MM.1S (cell line): ENCODE data around the gene TRPV5.

Experiments
- DNase-seq: peaks from one replicate; pipeline ENCODE4 v3.0.0-alpha.2; 2015
- H2AFZ ChIP-seq: fragments of 300-600 bp; sonication (generic); 2 replicates; pipeline ENCODE4 v1.6.0; 2016; ENCODE audit warnings: antibody characterized with exemption, low read length
- H3F3A ChIP-seq: fragments of 300-600 bp; sonication (generic); 2 replicates; pipeline ENCODE4 v1.6.1; 2016; ENCODE audit warnings: mild to moderate bottlenecking, antibody characterized with exemption, low read length, moderate library complexity, mixed read lengths; ENCODE audit not compliant: insufficient read depth
- H3K27ac ChIP-seq: fragments of 300-600 bp; sonication (generic); 2 replicates; pipeline ENCODE4 v1.5.1; 2016; ENCODE audit warnings: mild to moderate bottlenecking, low read length
- H3K27me3 ChIP-seq: fragments of 300-600 bp; sonication (generic); replicated peaks from 2 replicates; pipeline ENCODE4 v1.6.0; 2016; ENCODE audit warnings: low read length; ENCODE audit not compliant: insufficient read depth
- H3K36me3 ChIP-seq: fragments of 300-600 bp; sonication (generic); replicated peaks from 2 replicates; pipeline ENCODE4 v1.6.1; 2016; ENCODE audit warnings: mild to moderate bottlenecking, low read length, mixed read lengths; ENCODE audit not compliant: insufficient read depth
- H3K4me1 ChIP-seq: fragments of 300-600 bp; sonication (generic); 2 replicates; pipeline ENCODE4 v1.6.1; 2016; ENCODE audit warnings: low read length, mixed read lengths
- H3K4me2 ChIP-seq: fragments of 300-600 bp; sonication (generic); 2 replicates; pipeline ENCODE4 v1.6.0; 2016; ENCODE audit warnings: low read depth, low read length
- H3K4me3 ChIP-seq: fragments of 300-600 bp; sonication (generic); 2 replicates; pipeline ENCODE4 v1.5.1; 2016; ENCODE audit warnings: low read length, mixed read lengths
- H3K79me2 ChIP-seq: fragments of 300-600 bp; sonication (generic); 2 replicates; pipeline ENCODE4 v1.6.1; 2016; ENCODE audit warnings: mixed run types, low read length, mixed read lengths
- H3K9ac ChIP-seq: fragments of 300-600 bp; sonication (generic); 2 replicates; pipeline ENCODE4 v1.6.1; 2016; ENCODE audit warnings: low read length, mixed read lengths
- H3K9me2 ChIP-seq: fragments of 300-600 bp; sonication (generic); replicated peaks from 2 replicates; pipeline ENCODE4 v1.6.1; 2016; ENCODE audit warnings: mild to moderate bottlenecking, low read length, mixed read lengths; ENCODE audit not compliant: insufficient read depth
- H3K9me3 ChIP-seq: fragments of 300-600 bp; sonication (generic); replicated peaks from 2 replicates; pipeline ENCODE4 v1.6.1; 2016; ENCODE audit warnings: mild to moderate bottlenecking, low read length, mixed read lengths; ENCODE audit not compliant: insufficient read depth
- H4K20me1 ChIP-seq: fragments of 300-600 bp; sonication (generic); 2 replicates; pipeline ENCODE4 v1.6.1; 2016; ENCODE audit warnings: mild to moderate bottlenecking, low read length, moderate library complexity, mixed read lengths; ENCODE audit not compliant: insufficient read depth
- CTCF ChIP-seq: fragments of 300-600 bp; sonication (generic); IDR thresholded peaks from 2 replicates; pipeline ENCODE4 v1.5.1; 2016; ENCODE audit warnings: antibody characterized with exemption, low read length, mixed read lengths
- EZH2 ChIP-seq: fragments of 300-600 bp; sonication (generic); optimal IDR thresholded peaks from 2 replicates; pipeline ENCODE3; 2017; ENCODE audit warnings: low read depth, mild to moderate bottlenecking, antibody characterized with exemption, low read length, mixed read lengths
- EZH2phosphoT487 ChIP-seq: fragments of 300-600 bp; sonication (generic); IDR thresholded peaks from 2 replicates; pipeline ENCODE4 v1.6.1; 2018; ENCODE audit warnings: antibody characterized with exemption, low read length

Gene TRPV5

GRCh38 chr7:142938611-142939010 lies 5.1 kb upstream of the TRPV5 start:
- H3K9me2 ChIP-seq: no peaks in the 10 kb centered on the region

GRCh38 chr7:142935941-142936565 lies 2.5 kb upstream of the TRPV5 start:
- Histone ChIP-seq H3F3A (no peaks in the 10 kb centered on the region), H3K36me3 (no peaks in the 10 kb centered on the region), H3K4me3 (no peak overlapping the region), H3K9me3 (no peaks in the 10 kb centered on the region), H3K4me2 (no peak overlapping the region), H3K79me2 (no peaks in the 10 kb centered on the region), H3K9me2 (no peaks in the 10 kb centered on the region), H3K9ac (no peak overlapping the region), H3K27me3 (no peaks in the 10 kb centered on the region), H2AFZ (no peak overlapping the region), H3K4me1 (no peaks in the 10 kb centered on the region), H4K20me1 (no peaks in the 10 kb centered on the region), H3K27ac (no peak overlapping the region)
- TF ChIP-seq EZH2: no peak
- no peak for TF ChIP-seq CTCF
- TF ChIP-seq EZH2phosphoT487: no peak
- no peak for DNase-seq

More at GRCh38 chr7:142938611-142939010, 5.1 kb upstream of the TRPV5 start:
- no peak overlapping the region for H3K4me2 ChIP-seq
- no peaks in the 10 kb centered on the region for H3K79me2 ChIP-seq
- H3K4me3 ChIP-seq: no peak overlapping the region
- no peaks in the 10 kb centered on the region for H3K27me3 ChIP-seq
- no peak for DNase-seq
- no peaks in the 10 kb centered on the region for H3K9me3 ChIP-seq
- no peaks in the 10 kb centered on the region for H3K4me1 ChIP-seq
- no peaks in the 10 kb centered on the region for H3K36me3 ChIP-seq
- no peak overlapping the region for H3K27ac ChIP-seq
- no peaks in the 10 kb centered on the region for H3F3A ChIP-seq
- no peak overlapping the region for H2AFZ ChIP-seq
- no peaks in the 10 kb centered on the region for H4K20me1 ChIP-seq
- no peak for TF ChIP-seq CTCF
- no peak for TF ChIP-seq EZH2
- no peak for TF ChIP-seq EZH2phosphoT487
- no peak overlapping the region for H3K9ac ChIP-seq

GRCh38 chr7:142934056-142934455 lies 510 bp upstream of the TRPV5 start:
- TF ChIP-seq CTCF (no peak), EZH2phosphoT487 (no peak), EZH2 (no peak)

More at GRCh38 chr7:142934056-142934455, 510 bp upstream of the TRPV5 start:
- Histone ChIP-seq H3K9me3 (no peaks in the 10 kb centered on the region), H3K9me2 (no peaks in the 10 kb centered on the region), H3K4me3 (no peak overlapping the region), H3F3A (no peaks in the 10 kb centered on the region), H3K36me3 (no peaks in the 10 kb centered on the region), H3K4me1 (no peaks in the 10 kb centered on the region), H3K79me2 (no peaks in the 10 kb centered on the region), H4K20me1 (no peaks in the 10 kb centered on the region), H3K4me2 (no peak overlapping the region), H3K9ac (no peak overlapping the region), H3K27me3 (no peaks in the 10 kb centered on the region), H2AFZ (no peak overlapping the region), H3K27ac (no peak overlapping the region)
- no peak for DNase-seq
